Sigmoid colon (tissue), 7 donors: ENCODE data around the gene USP33. TPM values are rescaled to one million over a fixed set of nuclear protein-coding genes. Genes with fewer than 3 reads are reported as not detected.
"Not testable (repeated sequence)": the region's sequence is repeated elsewhere in the genome, so short reads cannot be mapped to it uniquely, and the experiment has no call there.

Experiments used
- DNase-seq: peaks from one replicate; pipeline ENCODE4 v3.0.0-alpha.2; 2019
- H3K27ac ChIP-seq, 4 donors: fragments of 200-600 bp; sonication (generic); one replicate each; pipeline ENCODE4 v1.5.1; 2016 to 2019; ENCODE audit warnings: mild to moderate bottlenecking in 1 of 4
- H3K27me3 ChIP-seq, 3 donors: fragments of 200-600 bp; sonication (generic); one replicate each; pipeline ENCODE4 v1.5.1; 2019; ENCODE audit warnings: mild to moderate bottlenecking in 1 of 3
- H3K36me3 ChIP-seq, 4 donors: fragments of 200-600 bp; sonication (generic); one replicate each; pipeline ENCODE4 v1.5.1; 2016 to 2019
- H3K4me1 ChIP-seq, 4 donors: fragments of 200-600 bp; sonication (generic); one replicate each; pipeline ENCODE4 v1.5.1; 2017 to 2019
- H3K4me3 ChIP-seq, 4 donors: fragments of 200-600 bp; sonication (generic); one replicate each; pipeline ENCODE4 v1.5.1; 2017 to 2019; ENCODE audit warnings: mild to moderate bottlenecking in 2 of 4, moderate library complexity in 1 of 4
- H3K9me3 ChIP-seq, 4 donors: fragments of 200-600 bp in 3 of 4; sonication (generic) in 3 of 4; one replicate each; pipeline versions ENCODE4 v1.5.1 to v1.6.1; 2013 to 2019
- EP300 ChIP-seq, 4 donors: sonication (generic); formaldehyde crosslinking; IDR thresholded peaks; one replicate each; pipeline ENCODE4 v1.6.1; 2017; ENCODE audit warnings: antibody characterized with exemption in 4 of 4
- POLR2A ChIP-seq, 2 donors: fragments of 450-650 bp; IDR thresholded peaks; one replicate each; pipeline ENCODE4 v1.6.1; 2016; ENCODE audit warnings: antibody characterized with exemption in 2 of 2, mild to moderate bottlenecking in 2 of 2, moderate library complexity in 2 of 2
- POLR2AphosphoS5 ChIP-seq, 4 donors: sonication (generic); formaldehyde crosslinking; IDR thresholded peaks; one replicate each; pipeline ENCODE4 v1.6.1; 2017; ENCODE audit warnings: antibody characterized with exemption in 4 of 4
- WGBS, 2 donors: extraction: QIAGEN DNeasy Blood & Tissue Kit; methylation state at CpG; one replicate each; pipeline ENCODE4 v1.1.7; 2013; 5-methylcytosine and 5-hydroxymethylcytosine counted together
- intact Hi-C: fragments of 100-400 bp; cut with DNase I; formaldehyde crosslinking; loops from one replicate; pipeline ENCODE4 v1.15.1; 2023
- polyA plus RNA-seq, 3 donors: library from polyadenylated mRNA; stranded (reverse); fragments of 200-250 nt; gene quantifications; one replicate each; pipeline ENCODE4 v1.2.3, GENCODE V29; 2013
- total RNA-seq, 4 donors: library from RNA; depleted of rRNA; stranded (reverse); fragments of >200 nt; gene quantifications; one replicate each; pipeline ENCODE4 v1.1.0, GENCODE V29; 2016
- TF ChIP-seq, protein P1 (sequence below), 4 experiments: fragments of 450-650 bp in 3 of 4; fragments of 200-600 bp in 1 of 4; IDR thresholded peaks; one replicate each; pipeline ENCODE4 v1.5.1; 2016 to 2019; ENCODE audit warnings: antibody characterized with exemption in 4 of 4, mild to moderate bottlenecking in 3 of 4, moderate library complexity in 2 of 4
- donor health status: healthy with polysubstance abuse.
- donor health status: Bipolar disorder and iron deficiency.
- donor health status: healthy.

Gene USP33
- total and polyA plus RNA-seq, 7 donors: 23.4 to 81.6 (median 47.5) TPM

DNA sequence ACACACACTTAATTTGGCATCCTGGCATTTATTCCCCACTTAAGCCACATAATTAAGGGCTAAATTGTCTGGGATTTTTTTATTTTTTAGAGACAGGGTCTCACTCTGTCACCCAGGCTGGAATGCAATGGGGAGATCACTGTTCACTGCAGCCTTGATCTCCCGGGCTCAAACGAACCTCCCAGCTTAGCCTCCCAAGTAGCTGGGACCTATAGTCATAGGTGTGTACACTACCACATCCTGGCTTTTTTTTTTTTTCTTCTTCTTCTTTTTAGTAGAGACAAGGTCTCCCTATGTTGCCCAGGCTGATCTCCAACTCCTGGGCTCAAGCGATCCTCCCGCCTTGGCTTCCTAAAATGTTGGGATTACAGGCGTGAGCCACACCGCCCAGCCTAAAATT is 101.4 kb downstream of the USP33 start:
- H3K27ac ChIP-seq: no peak overlapping the region
- H3K9me3 ChIP-seq: no peaks in the 10 kb centered on the region
- peaks cover 0 to 7% (median 0%) of the 10 kb centered on the region in 4 donors for H3K4me1 ChIP-seq
- no peak overlapping the region for H3K4me3 ChIP-seq
- no peak for TF ChIP-seq EP300 (IDR thresholded peaks at IDR 0.05)
- TF ChIP-seq POLR2AphosphoS5 (IDR thresholded peaks at IDR 0.05): no peak
- TF ChIP-seq, protein P1, sequence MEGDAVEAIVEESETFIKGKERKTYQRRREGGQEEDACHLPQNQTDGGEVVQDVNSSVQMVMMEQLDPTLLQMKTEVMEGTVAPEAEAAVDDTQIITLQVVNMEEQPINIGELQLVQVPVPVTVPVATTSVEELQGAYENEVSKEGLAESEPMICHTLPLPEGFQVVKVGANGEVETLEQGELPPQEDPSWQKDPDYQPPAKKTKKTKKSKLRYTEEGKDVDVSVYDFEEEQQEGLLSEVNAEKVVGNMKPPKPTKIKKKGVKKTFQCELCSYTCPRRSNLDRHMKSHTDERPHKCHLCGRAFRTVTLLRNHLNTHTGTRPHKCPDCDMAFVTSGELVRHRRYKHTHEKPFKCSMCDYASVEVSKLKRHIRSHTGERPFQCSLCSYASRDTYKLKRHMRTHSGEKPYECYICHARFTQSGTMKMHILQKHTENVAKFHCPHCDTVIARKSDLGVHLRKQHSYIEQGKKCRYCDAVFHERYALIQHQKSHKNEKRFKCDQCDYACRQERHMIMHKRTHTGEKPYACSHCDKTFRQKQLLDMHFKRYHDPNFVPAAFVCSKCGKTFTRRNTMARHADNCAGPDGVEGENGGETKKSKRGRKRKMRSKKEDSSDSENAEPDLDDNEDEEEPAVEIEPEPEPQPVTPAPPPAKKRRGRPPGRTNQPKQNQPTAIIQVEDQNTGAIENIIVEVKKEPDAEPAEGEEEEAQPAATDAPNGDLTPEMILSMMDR (IDR thresholded peaks at IDR 0.05): no peak
- TF ChIP-seq POLR2A (IDR thresholded peaks at IDR 0.05): no peak
- 94 to 95% methylated on average over 6 of the region's 6 CpGs for WGBS, 2 donors
- no peak for DNase-seq
- intact Hi-C loops: no loop called here
- no peaks in the 10 kb centered on the region for H3K27me3 ChIP-seq
- no peaks in the 10 kb centered on the region for H3K36me3 ChIP-seq

DNA sequence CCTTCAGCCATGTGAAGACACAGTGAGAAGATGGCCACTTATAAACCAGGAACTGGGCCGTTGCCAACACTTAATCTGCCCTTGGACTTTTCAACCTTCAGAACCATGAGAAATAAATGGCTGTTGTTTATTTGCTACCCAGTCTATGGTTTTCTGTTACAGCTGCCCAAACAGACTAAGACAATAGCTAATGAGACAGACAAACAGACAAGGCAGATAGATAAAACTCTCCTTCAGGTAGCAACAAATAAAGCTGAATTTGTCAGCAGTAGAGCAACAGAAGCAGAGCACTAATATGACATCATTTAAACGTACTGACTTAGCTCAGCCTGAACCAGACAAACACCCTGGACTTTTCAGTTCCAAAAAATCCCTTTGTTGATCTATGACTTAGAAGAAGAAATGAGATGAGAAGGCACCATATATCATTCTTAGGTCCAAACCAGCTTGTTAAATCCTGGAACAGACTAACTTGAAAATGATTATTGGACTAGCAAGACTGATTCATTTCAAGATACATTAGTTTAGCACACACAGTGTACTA is 104.1 kb downstream of the USP33 start:
- no peak for DNase-seq
- Histone ChIP-seq H3K27me3 (no peaks in the 10 kb centered on the region), H3K9me3 (no peaks in the 10 kb centered on the region), H3K4me1 (peaks cover 0 to 3% (median 0%) of the 10 kb centered on the region in 4 donors), H3K36me3 (no peaks in the 10 kb centered on the region), H3K4me3 (no peak overlapping the region), H3K27ac (no peak overlapping the region)
- intact Hi-C loops: no loop called here
- TF ChIP-seq EP300 (IDR thresholded peaks at IDR 0.05) (no peak), POLR2A (IDR thresholded peaks at IDR 0.05) (no peak), POLR2AphosphoS5 (IDR thresholded peaks at IDR 0.05) (no peak)
- TF ChIP-seq, protein P1 (IDR thresholded peaks at IDR 0.05): no peak
- WGBS, 2 donors: 52 to 76% methylated on average over 2 of the region's 2 CpGs

DNA sequence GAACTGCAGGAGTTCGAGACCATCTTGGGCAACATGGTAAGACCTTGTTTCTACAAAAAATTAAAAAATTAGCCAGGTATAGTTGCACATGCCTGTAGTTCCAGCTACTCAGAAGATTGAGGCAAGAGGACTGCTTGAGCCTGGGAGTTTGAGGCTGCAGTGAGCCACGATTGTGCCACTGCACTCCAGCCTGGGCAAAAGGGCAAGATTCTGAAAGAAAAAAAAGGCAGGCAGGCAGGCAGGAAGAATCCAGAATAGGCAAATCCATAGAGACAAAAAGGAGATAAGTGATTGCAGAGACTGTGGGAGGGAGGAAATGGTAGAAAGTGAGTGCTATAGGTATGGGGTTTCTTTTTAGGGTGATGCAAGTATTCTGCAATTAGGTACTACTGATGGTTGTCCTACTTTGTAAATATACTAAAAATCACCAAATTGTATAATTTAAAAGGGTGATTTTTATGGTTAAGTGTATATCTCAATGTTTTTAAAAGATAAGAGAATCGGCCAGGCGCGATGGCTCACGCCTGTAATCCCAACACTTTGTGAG is 106.6 kb downstream of the USP33 start:
- H3K4me1 ChIP-seq: peaks cover 0 to 3% (median 0%) of the 10 kb centered on the region in 4 donors
- 72 to 91% methylated on average over 6 of the region's 6 CpGs for WGBS, 2 donors
- peaks cover 0 to 5% (median 4%) of the 10 kb centered on the region in 4 donors for H3K9me3 ChIP-seq
- no peaks in the 10 kb centered on the region for H3K27me3 ChIP-seq
- no peak for TF ChIP-seq POLR2AphosphoS5 (IDR thresholded peaks at IDR 0.05)
- no peak overlapping the region for H3K4me3 ChIP-seq
- intact Hi-C loops: no loop called here
- DNase-seq: no peak
- no peaks in the 10 kb centered on the region for H3K36me3 ChIP-seq
- no peak overlapping the region for H3K27ac ChIP-seq

DNA sequence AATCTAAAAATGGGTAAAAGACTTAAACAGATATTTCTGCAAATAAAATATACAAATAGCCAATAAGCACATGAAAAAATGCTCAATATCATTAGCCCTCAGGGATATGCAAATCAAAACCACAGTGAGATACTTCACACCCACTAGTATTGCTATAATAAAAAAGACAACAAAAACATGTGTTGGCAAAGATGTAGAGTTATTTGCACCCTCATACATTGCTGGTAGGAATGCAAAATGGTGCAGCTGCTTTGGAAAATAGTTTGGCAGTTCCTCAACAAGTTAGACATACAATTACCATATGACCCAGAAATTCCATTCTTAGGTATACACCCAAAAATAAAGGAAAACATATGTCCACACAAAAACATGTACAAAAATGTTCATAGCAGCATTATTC is 107.4 kb downstream of the USP33 start:
- no peak for TF ChIP-seq EP300 (IDR thresholded peaks at IDR 0.05)
- no peak for TF ChIP-seq POLR2AphosphoS5 (IDR thresholded peaks at IDR 0.05)
- TF ChIP-seq POLR2A (IDR thresholded peaks at IDR 0.05): no peak
- TF ChIP-seq, protein P1 (IDR thresholded peaks at IDR 0.05): no peak
- H3K4me1 ChIP-seq: peaks cover 0 to 3% (median 0%) of the 10 kb centered on the region in 4 donors
- H3K4me3 ChIP-seq: no peak overlapping the region
- no peak for DNase-seq
- H3K27ac ChIP-seq: no peak overlapping the region
- H3K36me3 ChIP-seq: no peaks in the 10 kb centered on the region
- H3K9me3 ChIP-seq: peaks cover 0 to 5% (median 4%) of the 10 kb centered on the region in 4 donors
- intact Hi-C loops: no loop called here
- no peaks in the 10 kb centered on the region for H3K27me3 ChIP-seq

DNA sequence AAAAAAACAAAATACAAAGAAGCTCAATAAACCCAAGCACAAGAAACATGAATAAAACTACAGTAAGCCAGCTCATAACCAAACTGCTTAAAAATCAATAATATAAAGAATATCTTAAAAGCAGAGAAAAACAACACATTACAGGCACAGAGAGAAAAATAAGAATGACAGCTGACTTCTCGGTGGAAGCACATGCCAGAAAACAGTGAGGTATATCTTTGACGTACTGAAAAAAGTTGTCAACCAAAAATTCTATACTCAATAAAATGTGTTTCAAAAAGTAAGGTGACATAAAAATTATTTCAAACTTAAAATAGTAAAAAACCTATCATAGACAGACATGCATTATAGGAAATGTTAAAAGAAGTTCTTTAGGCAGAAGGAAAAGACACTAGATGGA is 110.5 kb downstream of the USP33 start:
- Histone ChIP-seq H3K27me3 (no peaks in the 10 kb centered on the region), H3K36me3 (peaks cover 0 to 18% (median 2%) of the 10 kb centered on the region in 4 donors), H3K27ac (no peak overlapping the region), H3K4me3 (no peak overlapping the region), H3K4me1 (peaks cover 0 to 3% (median 0%) of the 10 kb centered on the region in 4 donors), H3K9me3 (peaks cover 0 to 5% (median 4%) of the 10 kb centered on the region in 4 donors)
- intact Hi-C loops: no loop called here
- WGBS, 2 donors: 97 to 98% methylated on average over 2 of the region's 2 CpGs
- no peak for DNase-seq
- no peak for TF ChIP-seq POLR2A (IDR thresholded peaks at IDR 0.05)
- TF ChIP-seq EP300 (IDR thresholded peaks at IDR 0.05): no peak
- no peak for TF ChIP-seq POLR2AphosphoS5 (IDR thresholded peaks at IDR 0.05)
- TF ChIP-seq, protein P1 (IDR thresholded peaks at IDR 0.05): no peak

DNA sequence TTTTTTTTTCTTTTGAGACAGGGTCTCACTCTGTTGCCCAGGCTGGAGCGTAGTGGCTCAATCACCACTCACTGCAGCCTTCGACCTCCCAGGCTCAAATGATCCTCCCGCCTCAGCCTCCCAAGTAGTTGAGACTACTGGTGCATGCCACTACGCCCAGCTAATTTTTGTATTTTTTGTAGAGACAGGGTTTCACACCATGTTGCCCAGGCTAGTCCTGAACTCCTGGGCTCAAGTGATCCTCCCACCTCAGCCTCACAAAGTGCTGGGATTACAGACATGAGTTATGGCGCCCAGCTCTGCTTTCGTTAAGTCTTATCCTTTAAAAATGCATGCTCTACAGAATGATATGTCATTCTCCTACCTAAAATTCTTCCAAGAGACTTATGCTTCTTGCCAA is 113.4 kb downstream of the USP33 start:
- intact Hi-C loops, H3K27me3 ChIP-seq, H3K27ac ChIP-seq, H3K4me3 ChIP-seq, H3K9me3 ChIP-seq, H3K4me1 ChIP-seq, DNase-seq: not testable (repeated sequence)
- 97 to 98% methylated on average over 6 of the region's 6 CpGs for WGBS, 2 donors
- peaks cover 0 to 18% (median 2%) of the 10 kb centered on the region in 4 donors for H3K36me3 ChIP-seq
